ENCODE measurements around the gene CLK3. TPM values are rescaled to one million over a fixed set of nuclear protein-coding genes. Genes with fewer than 3 reads are reported as not detected.

CLK3 gene
- total and polyA plus RNA-seq, 10 of the 15 experiments (the other 5 are each of a cell fraction or from before 2014, with no cell fraction given): 3.3 to 169 (median 66.2) TPM

GRCh38 chr15:74609938-74610301 lies 5.7 kb upstream of the CLK3 start (continued):
- no peak for TF ChIP-seq ZBTB4 (CRISPR knock-in tag; IDR thresholded peaks at IDR 0.05)
- no peak for TF ChIP-seq TAF1 (IDR thresholded peaks at IDR 0.05; ENCODE audit: borderline replicate concordance, low read depth, low read length)
- TF ChIP-seq IKZF1 (conservative IDR thresholded peaks at IDR 0.05): no peak
- TF ChIP-seq GATAD2B (conservative IDR thresholded peaks at IDR 0.05; ENCODE audit: low read depth): no peak

- TF ChIP-seq RUNX3 (IDR thresholded peaks at IDR 0.05; ENCODE audit: low read length) (no peak), CBFB (IDR thresholded peaks at IDR 0.05; ENCODE audit: low read depth) (no peak), IRF5 (IDR thresholded peaks at IDR 0.05; ENCODE audit: borderline replicate concordance) (no peak), MLLT1 (IDR thresholded peaks at IDR 0.05) (no peak), BCL3 (IDR thresholded peaks at IDR 0.05; ENCODE audit: borderline replicate concordance, insufficient read depth, low read depth, low read length, poor library complexity, severe bottlenecking) (no peak), TCF12 (IDR thresholded peaks at IDR 0.05; ENCODE audit: low read depth, low read length) (0 out of 2 replicates have a peak, but pooled peaks have one; percentile 21), CTCF (IDR thresholded peaks at IDR 0.05 in 2 of 3, conservative IDR thresholded peaks at IDR 0.05 in 1 of 3; ENCODE audit: control insufficient read depth in 2 of 3, extremely low read depth in 1 of 3, insufficient read depth in 1 of 3, low read depth in 3 of 3, low read length in 3 of 3) (no peak)
- Histone ChIP-seq H3K4me2 (ENCODE audit: control insufficient read depth, insufficient read depth) (no peak overlapping the region), H4K20me1 (ENCODE audit: control insufficient read depth, insufficient read depth) (no peaks in the 10 kb centered on the region), H3K9ac (ENCODE audit: control insufficient read depth, insufficient read depth, low read length) (no peak overlapping the region), H3K4me3 (no peak overlapping the region), H2AFZ (ENCODE audit: control insufficient read depth, low read depth, low read length) (no peak overlapping the region), H3K27me3 (replicated peaks in 1 of 2; ENCODE audit: control insufficient read depth in 2 of 2, insufficient read depth in 2 of 2, low read length in 1 of 2) (no peaks in the 10 kb centered on the region; a peak in 1 of 4 replicates), H3K36me3 (ENCODE audit: control insufficient read depth in 2 of 2, insufficient read depth in 2 of 2, low read length in 1 of 2) (no peaks in the 10 kb centered on the region), H3K79me2 (ENCODE audit: control insufficient read depth, insufficient read depth, low read length) (peaks cover 6% of the 10 kb centered on the region), H3K27ac (ENCODE audit: control insufficient read depth, insufficient read depth) (no peak overlapping the region), H3K9me3 (replicated peaks; ENCODE audit: control insufficient read depth, insufficient read depth, low read length) (no peaks in the 10 kb centered on the region), H3K4me1 (ENCODE audit: control insufficient read depth, insufficient read depth, low read length) (peaks cover 5% of the 10 kb centered on the region; the same call in 1 of the 2 replicates)
- FAIRE-seq (no peak), DNase-seq (ENCODE audit: low read depth, low spot score) (no peak), ATAC-seq (no peak)
- WGBS (ENCODE audit: insufficient coverage, insufficient replicate concordance, low lambda C conversion rate, missing lambda C conversion rate): 63% methylated on average over 7 of the region's 7 CpGs
- RAD21 ChIA-PET (ENCODE audit: unreplicated experiment): interaction anchor here (0.8 to 1.5 kb wide), 2 partner anchors 12 to 65 kb away, joined by 3 to 4 read pairs; no protein-coding TSS in a partner anchor
- CTCF ChIA-PET: interaction anchor here (0.5 to 18.5 kb wide), 3 partner anchors 25 to 147 kb away, joined by 3 to 206 read pairs (median 4); no protein-coding TSS in a partner anchor
- no TSS peak for BruUV-seq (replicated peaks)
- SMC1A ChIA-PET (ENCODE audit: uncharacterized antibody, unreplicated experiment): interaction anchor here (2.5 kb wide), 1 partner anchor 12 kb away, joined by 5 read pairs; no protein-coding TSS in a partner anchor
- intact Hi-C loops (cut with micrococcal nuclease; ENCODE audit: unreplicated experiment): no loop called here
- in situ Hi-C loops (cut with MboI): no loop called here
- POLR2A ChIA-PET: no interaction called here
These were observed 5.2 kb upstream of the CLK3 start for GRCh38 chr15:74610302-74610951.
